WTC11 (cell line): ENCODE results near the gene PTP4A2.

Experiments
- ATF2 ChIP-seq: sonication (generic); formaldehyde crosslinking; IDR thresholded peaks from 2 replicates; pipeline ENCODE4 v1.8.1; 2022; ENCODE audit warnings: low read depth, missing genetic modification reagents, borderline replicate concordance
- ATF3 ChIP-seq: sonication (generic); formaldehyde crosslinking; conservative IDR thresholded peaks from 2 replicates; pipeline ENCODE4 v1.8.1; 2022; ENCODE audit warnings: mild to moderate bottlenecking, missing genetic modification reagents
- CREM ChIP-seq: sonication (generic); formaldehyde crosslinking; IDR thresholded peaks from 2 replicates; pipeline ENCODE4 v1.8.1; 2022; ENCODE audit warnings: mild to moderate bottlenecking, missing genetic modification reagents, moderate library complexity
- CTCF ChIP-seq: fragments of 200-600 bp; IDR thresholded peaks from 2 replicates; pipeline ENCODE4 v1.8.0; 2022; ENCODE audit warnings: antibody characterized with exemption
- ESRRA ChIP-seq: sonication (generic); formaldehyde crosslinking; IDR thresholded peaks from 2 replicates; pipeline ENCODE4 v1.8.1; 2022; ENCODE audit warnings: mild to moderate bottlenecking, missing genetic modification reagents, borderline replicate concordance
- ETV6 ChIP-seq: sonication (generic); formaldehyde crosslinking; IDR thresholded peaks from 2 replicates; pipeline ENCODE4 v1.8.1; 2022; ENCODE audit warnings: mild to moderate bottlenecking, missing genetic modification reagents
- MAX ChIP-seq: sonication (generic); formaldehyde crosslinking; IDR thresholded peaks from 2 replicates; pipeline ENCODE4 v1.8.0; 2022; ENCODE audit warnings: mild to moderate bottlenecking, missing genetic modification reagents
- SP1 ChIP-seq: sonication (generic); formaldehyde crosslinking; conservative IDR thresholded peaks from 2 replicates; pipeline ENCODE4 v1.8.1; 2022; ENCODE audit warnings: missing genetic modification reagents
- ZNF232 ChIP-seq: sonication (generic); formaldehyde crosslinking; IDR thresholded peaks from 2 replicates; pipeline ENCODE4 v1.8.0; 2022; ENCODE audit warnings: mild to moderate bottlenecking, missing genetic modification reagents
- ZNF396 ChIP-seq: fragments of 250-450 bp; sonication (Bioruptor Pico); IDR thresholded peaks from 2 replicates; pipeline ENCODE4 v1.8.0; 2021; ENCODE audit warnings: mild to moderate bottlenecking, moderate library complexity, borderline replicate concordance

- TF ChIP-seq CTCF (no peak), MAX (CRISPR knock-in tag) (no peak), ZNF396 (no peak), ATF3 (CRISPR knock-in tag) (no peak), SP1 (CRISPR knock-in tag) (no peak), ATF2 (CRISPR knock-in tag) (no peak), CREM (CRISPR knock-in tag) (no peak), ESRRA (CRISPR knock-in tag) (no peak), ETV6 (CRISPR knock-in tag) (no peak), ZNF232 (no peak)
Observed at GRCh38 chr1:31926853-31927660, 11.1 kb downstream of the PTP4A2 start.
